ENCODE results near the gene PHLDA1. TPM values are rescaled to one million over a fixed set of nuclear protein-coding genes. Genes with fewer than 3 reads are reported as not detected.

PHLDA1 gene
- total and polyA plus RNA-seq, 12 donors = 1.5 to 43.5 (median 19.4) TPM

- H3K9me3 ChIP-seq = no peaks in the 10 kb centered on the region
- H3K27ac ChIP-seq = no peak overlapping the region
- intact Hi-C loops (cut with DNase I) = no loop called here
- peaks cover 0 to 14% (median 0%) of the 10 kb centered on the region in 9 donors for H3K4me1 ChIP-seq
- no peak overlapping the region for H3K4me3 ChIP-seq
- no peak for DNase-seq
- peaks cover 0 to 39% (median 4%) of the 10 kb centered on the region in 9 donors for H3K36me3 ChIP-seq
- TF ChIP-seq, protein P1, sequence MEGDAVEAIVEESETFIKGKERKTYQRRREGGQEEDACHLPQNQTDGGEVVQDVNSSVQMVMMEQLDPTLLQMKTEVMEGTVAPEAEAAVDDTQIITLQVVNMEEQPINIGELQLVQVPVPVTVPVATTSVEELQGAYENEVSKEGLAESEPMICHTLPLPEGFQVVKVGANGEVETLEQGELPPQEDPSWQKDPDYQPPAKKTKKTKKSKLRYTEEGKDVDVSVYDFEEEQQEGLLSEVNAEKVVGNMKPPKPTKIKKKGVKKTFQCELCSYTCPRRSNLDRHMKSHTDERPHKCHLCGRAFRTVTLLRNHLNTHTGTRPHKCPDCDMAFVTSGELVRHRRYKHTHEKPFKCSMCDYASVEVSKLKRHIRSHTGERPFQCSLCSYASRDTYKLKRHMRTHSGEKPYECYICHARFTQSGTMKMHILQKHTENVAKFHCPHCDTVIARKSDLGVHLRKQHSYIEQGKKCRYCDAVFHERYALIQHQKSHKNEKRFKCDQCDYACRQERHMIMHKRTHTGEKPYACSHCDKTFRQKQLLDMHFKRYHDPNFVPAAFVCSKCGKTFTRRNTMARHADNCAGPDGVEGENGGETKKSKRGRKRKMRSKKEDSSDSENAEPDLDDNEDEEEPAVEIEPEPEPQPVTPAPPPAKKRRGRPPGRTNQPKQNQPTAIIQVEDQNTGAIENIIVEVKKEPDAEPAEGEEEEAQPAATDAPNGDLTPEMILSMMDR (IDR thresholded peaks at IDR 0.05) = no peak
- no peak for ATAC-seq
- no peaks in the 10 kb centered on the region for H3K27me3 ChIP-seq
- WGBS, 2 donors = 91 to 92% methylated on average over 2 of the region's 2 CpGs
Observed at GRCh38 chr12:76041406-76041805, 9.8 kb upstream of the PHLDA1 start.

DNA sequence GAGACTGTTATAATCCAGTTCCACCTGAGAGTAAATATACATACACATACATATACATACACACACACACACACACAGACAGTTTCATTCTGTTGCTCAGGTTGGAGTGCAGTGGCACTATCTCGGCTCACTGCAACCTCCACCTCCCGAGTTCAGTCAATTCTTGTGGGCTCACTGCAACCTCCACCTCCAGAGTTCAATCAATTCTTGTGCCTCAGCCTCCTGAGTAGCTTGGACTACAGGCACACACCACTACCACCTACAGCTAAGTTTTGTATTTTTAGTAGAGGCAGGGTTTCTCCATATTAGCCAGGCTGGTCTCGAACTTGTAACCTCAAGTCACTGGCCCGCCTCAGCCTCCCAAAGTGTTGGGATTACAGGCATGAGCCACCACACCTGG, 8.9 kb upstream of the PHLDA1 start:
- Histone ChIP-seq H3K27ac (no peak overlapping the region), H3K4me3 (no peak overlapping the region), H3K4me1 (peaks cover 0 to 14% (median 0%) of the 10 kb centered on the region in 9 donors), H3K27me3 (no peaks in the 10 kb centered on the region), H3K36me3 (peaks cover 0 to 30% (median 4%) of the 10 kb centered on the region in 9 donors), H3K9me3 (no peaks in the 10 kb centered on the region)
- ATAC-seq (no peak), DNase-seq (no peak)
- TF ChIP-seq, protein P1 (IDR thresholded peaks at IDR 0.05) = no peak
- intact Hi-C loops (cut with DNase I) = no loop called here
- 89 to 94% methylated on average over 4 of the region's 4 CpGs for WGBS, 2 donors

DNA sequence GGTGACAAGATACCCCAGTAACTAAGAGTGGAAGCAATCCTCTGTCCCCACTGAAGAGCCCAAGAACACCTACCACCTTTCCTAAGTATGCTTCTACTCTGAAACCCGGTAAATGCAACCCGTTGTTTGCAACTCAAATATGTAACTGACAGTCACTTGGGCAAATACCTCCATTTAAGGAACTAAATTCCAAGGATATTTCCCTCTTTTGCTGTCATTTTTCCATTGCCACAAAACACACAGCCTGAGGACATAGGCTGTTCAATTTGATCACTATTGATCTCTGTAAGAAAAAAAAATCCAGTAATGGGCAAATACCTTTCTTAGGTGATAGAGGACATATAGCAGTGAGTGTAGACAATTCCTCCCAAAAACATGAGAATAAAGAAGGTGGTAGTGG, 6.6 kb upstream of the PHLDA1 start:
- Histone ChIP-seq H3K9me3 (no peaks in the 10 kb centered on the region), H3K27me3 (no peaks in the 10 kb centered on the region), H3K4me1 (peaks cover 0 to 26% (median 6%) of the 10 kb centered on the region in 9 donors), H3K27ac (no peak overlapping the region), H3K36me3 (peaks cover 0 to 8% (median 0%) of the 10 kb centered on the region in 9 donors), H3K4me3 (no peak overlapping the region)
- DNase-seq (no peak), ATAC-seq (no peak)
- 59 to 66% methylated on average over 2 of the region's 2 CpGs for WGBS, 2 donors
- TF ChIP-seq, protein P1 (IDR thresholded peaks at IDR 0.05) = no peak
- intact Hi-C loops (cut with DNase I) = loop anchor here (2.0 to 10.0 kb wide), 11 partner anchors 103 to 643 kb away; partner anchors contain the start of genes BBS10 (in 1 of the 10) and GLIPR1L2 (in 1 of the 10)

DNA sequence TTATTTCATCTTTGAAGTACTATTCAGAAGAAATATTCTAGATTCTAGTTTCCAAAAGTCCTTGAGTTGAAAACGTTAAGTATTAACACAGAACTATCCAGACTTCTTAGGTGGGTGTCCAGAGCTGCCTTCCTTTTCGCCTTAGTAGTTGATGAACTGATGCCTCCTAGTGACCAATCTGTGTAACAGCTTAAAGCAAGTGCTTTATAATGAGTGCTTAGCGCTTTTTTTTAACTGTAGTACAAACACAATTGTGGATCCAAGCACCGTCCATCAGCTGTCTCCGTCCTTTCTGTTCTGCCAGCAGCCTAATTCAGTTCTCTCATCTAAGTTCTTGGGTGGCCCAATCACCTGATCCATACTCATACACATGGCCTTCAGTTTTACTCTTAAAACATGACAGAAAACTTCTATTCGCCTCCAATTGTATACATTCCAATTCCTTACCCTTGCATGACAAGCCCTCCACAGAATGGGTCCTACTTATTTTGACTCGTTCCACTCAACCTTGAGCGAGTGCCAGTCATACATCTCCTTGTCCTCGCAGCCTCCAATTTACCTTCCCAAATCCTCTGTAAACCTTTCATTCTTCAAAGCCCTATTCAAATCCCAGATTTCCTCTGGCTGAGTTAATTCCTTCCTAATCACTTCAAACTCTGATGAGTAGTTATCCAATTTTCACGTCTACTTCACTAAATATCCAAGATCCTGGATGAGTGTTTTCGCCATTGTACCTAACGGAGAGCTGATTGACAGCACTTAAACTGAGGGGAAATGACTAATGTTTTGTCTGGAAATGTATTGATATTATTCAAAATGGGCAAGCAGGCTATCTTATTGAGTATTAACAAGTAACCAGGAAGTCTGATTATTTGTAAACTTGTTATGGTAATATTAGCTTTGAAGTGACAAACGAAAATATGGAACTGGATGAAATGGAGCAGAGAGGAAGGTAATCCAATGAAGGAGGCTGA, 5.8 kb upstream of the PHLDA1 start:
- H3K4me1 ChIP-seq = peaks cover 0 to 33% (median 14%) of the 10 kb centered on the region in 9 donors
- no peak overlapping the region for H3K4me3 ChIP-seq
- 35 to 39% methylated on average over 13 of the region's 13 CpGs for WGBS, 2 donors
- no peak overlapping the region for H3K27ac ChIP-seq
- ATAC-seq (peak; percentile 46 to 78 (median 72)), DNase-seq (peak in 1 of 2 donors; percentile 54)
- H3K27me3 ChIP-seq = peaks cover 0 to 6% (median 0%) of the 10 kb centered on the region in 7 donors
- intact Hi-C loops (cut with DNase I) = loop anchor here (1.0 to 10.0 kb wide), 14 partner anchors 103 to 643 kb away; partner anchors contain the start of genes BBS10 (in 1 of the 10), GLIPR1L2 (in 1 of the 10) and KRR1 (in 1 of the 10)
- no peaks in the 10 kb centered on the region for H3K9me3 ChIP-seq
- TF ChIP-seq, protein P1 (IDR thresholded peaks at IDR 0.05) = peak; percentile 63 to 92 (median 82)
- H3K36me3 ChIP-seq = peaks cover 0 to under 1% (median 0%) of the 10 kb centered on the region in 9 donors
